Osteocyte (in vitro differentiated cells): ENCODE data around the gene LRRC51. TPM values are rescaled to one million over a fixed set of nuclear protein-coding genes. Genes with fewer than 3 reads are reported as not detected.

Source experiments
- DNase-seq: peaks from one replicate; pipeline ENCODE4 v3.0.0; 2021; ENCODE audit warnings: mixed read lengths; ENCODE audit not compliant: unreplicated experiment; ENCODE audit errors: extremely low spot score
- H3K27ac Mint-ChIP-seq: one replicate; pipeline ENCODE4 v1.8.0; 2021; ENCODE audit warnings: mild to moderate bottlenecking, mixed read lengths; ENCODE audit not compliant: unreplicated experiment
- H3K27me3 Mint-ChIP-seq: one replicate; pipeline ENCODE4 v1.8.0; 2021; ENCODE audit warnings: mixed read lengths; ENCODE audit not compliant: unreplicated experiment
- H3K36me3 Mint-ChIP-seq: one replicate; pipeline ENCODE4 v1.8.0; 2021; ENCODE audit warnings: mixed read lengths; ENCODE audit not compliant: unreplicated experiment
- H3K4me1 Mint-ChIP-seq: one replicate; pipeline ENCODE4 v1.8.0; 2021; ENCODE audit warnings: mixed read lengths; ENCODE audit not compliant: unreplicated experiment
- H3K4me3 Mint-ChIP-seq: one replicate; pipeline ENCODE4 v1.8.0; 2021; ENCODE audit warnings: mild to moderate bottlenecking, moderate library complexity, mixed read lengths; ENCODE audit not compliant: unreplicated experiment
- H3K9me3 Mint-ChIP-seq: one replicate; pipeline ENCODE4 v1.8.0; 2021; ENCODE audit warnings: mixed read lengths; ENCODE audit not compliant: unreplicated experiment
- CTCF ChIP-seq: fragments of 200-600 bp; sonication (generic); IDR thresholded peaks from 2 replicates; pipeline ENCODE4 v1.5.0; 2021; ENCODE audit warnings: antibody characterized with exemption, mild to moderate bottlenecking, moderate library complexity
- total RNA-seq: library from RNA; stranded (reverse); gene quantifications from 2 replicates; pipeline ENCODE4 v1.2.1, GENCODE V29; 2021

LRRC51 gene
- total RNA-seq, 1 donor from 2014 or later = 9.1 TPM

GRCh38 chr11:72061739-72062396, 18.8 kb upstream of the LRRC51 start:
- Mint-ChIP-seq H3K27ac (no peak overlapping the region), H3K4me1 (peaks cover 9% of the 10 kb centered on the region), H3K4me3 (no peak overlapping the region), H3K9me3 (no peaks in the 10 kb centered on the region), H3K36me3 (no peaks in the 10 kb centered on the region), H3K27me3 (no peaks in the 10 kb centered on the region)
- TF ChIP-seq CTCF = no peak
- no peak for DNase-seq

- Mint-ChIP-seq H3K36me3 (peaks cover 7% of the 10 kb centered on the region), H3K9me3 (no peaks in the 10 kb centered on the region), H3K4me1 (peaks cover 31% of the 10 kb centered on the region), H3K27ac (no peak overlapping the region), H3K4me3 (no peak overlapping the region), H3K27me3 (no peaks in the 10 kb centered on the region)
- no peak for TF ChIP-seq CTCF
- no peak for DNase-seq
Measured at GRCh38 chr11:72066855-72067254, 13.8 kb upstream of the LRRC51 start.

GRCh38 chr11:72067266-72067665, 13.4 kb upstream of the LRRC51 start:
- DNase-seq = no peak
- no peak for TF ChIP-seq CTCF
- H3K27me3 Mint-ChIP-seq = no peaks in the 10 kb centered on the region
- peaks cover 7% of the 10 kb centered on the region for H3K36me3 Mint-ChIP-seq
- H3K4me3 Mint-ChIP-seq = no peak overlapping the region
- no peak overlapping the region for H3K27ac Mint-ChIP-seq
- H3K9me3 Mint-ChIP-seq = no peaks in the 10 kb centered on the region
- H3K4me1 Mint-ChIP-seq = peaks cover 35% of the 10 kb centered on the region

- DNase-seq = no peak
- Mint-ChIP-seq H3K9me3 (no peaks in the 10 kb centered on the region), H3K36me3 (peaks cover 7% of the 10 kb centered on the region), H3K27me3 (no peaks in the 10 kb centered on the region), H3K4me3 (no peak overlapping the region), H3K4me1 (peaks cover 39% of the 10 kb centered on the region), H3K27ac (no peak overlapping the region)
- TF ChIP-seq CTCF = no peak
Measured at GRCh38 chr11:72067676-72068075, 13.0 kb upstream of the LRRC51 start.

GRCh38 chr11:72069200-72069599, 11.4 kb upstream of the LRRC51 start:
- H3K4me1 Mint-ChIP-seq = peaks cover 44% of the 10 kb centered on the region
- no peak overlapping the region for H3K4me3 Mint-ChIP-seq
- peak overlapping the region; percentile 83 for H3K27ac Mint-ChIP-seq
- no peak for TF ChIP-seq CTCF
- H3K27me3 Mint-ChIP-seq = no peaks in the 10 kb centered on the region
- peaks cover 7% of the 10 kb centered on the region for H3K36me3 Mint-ChIP-seq
- H3K9me3 Mint-ChIP-seq = no peaks in the 10 kb centered on the region
- DNase-seq = no peak
